COLO668 (cell line): Measurements from ENCODE around the gene ALDH16A1.

Experiments used
- DNase-seq: peaks from one replicate; lab custom pipeline; 2025; ENCODE audit not compliant: unreplicated experiment; lab: John Stamatoyannopoulos, UW

ALDH16A1 gene

GRCh38 chr19:49507803-49508494 lies 54.9 kb downstream of the ALDH16A1 start:
- no peak for DNase-seq

GRCh38 chr19:49512970-49513745 lies 60.1 kb downstream of the ALDH16A1 start:
- peak; percentile 70 for DNase-seq

GRCh38 chr19:49513746-49514118 lies 60.7 kb downstream of the ALDH16A1 start:
- no peak for DNase-seq

GRCh38 chr19:49514151-49514550 lies 61.1 kb downstream of the ALDH16A1 start:
- DNase-seq = no peak

DNA sequence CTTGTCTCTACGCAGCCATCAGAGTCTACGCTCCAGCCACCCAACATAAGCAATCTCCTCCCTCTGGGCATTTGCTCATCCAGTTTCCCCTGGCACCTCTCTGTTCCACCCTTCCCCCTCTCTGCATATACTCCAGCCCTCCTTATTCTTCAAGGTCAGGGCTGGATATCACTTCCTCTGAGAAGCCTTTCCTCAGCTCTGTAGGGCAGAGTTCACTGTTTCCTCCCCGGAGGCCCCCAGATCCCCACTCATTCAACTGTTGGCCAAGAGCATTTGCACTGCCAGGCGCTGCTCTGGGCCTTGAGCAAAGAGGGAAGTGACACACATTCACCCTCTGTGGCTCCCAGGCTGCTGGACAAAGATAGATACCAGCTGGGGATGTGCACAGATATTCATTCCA lies 62.7 kb downstream of the ALDH16A1 start:
- DNase-seq = no peak

GRCh38 chr19:49518033-49518432 lies 65.0 kb downstream of the ALDH16A1 start:
- no peak for DNase-seq
